ENCODE results near the gene CHN1.

CHN1 gene, protein sequence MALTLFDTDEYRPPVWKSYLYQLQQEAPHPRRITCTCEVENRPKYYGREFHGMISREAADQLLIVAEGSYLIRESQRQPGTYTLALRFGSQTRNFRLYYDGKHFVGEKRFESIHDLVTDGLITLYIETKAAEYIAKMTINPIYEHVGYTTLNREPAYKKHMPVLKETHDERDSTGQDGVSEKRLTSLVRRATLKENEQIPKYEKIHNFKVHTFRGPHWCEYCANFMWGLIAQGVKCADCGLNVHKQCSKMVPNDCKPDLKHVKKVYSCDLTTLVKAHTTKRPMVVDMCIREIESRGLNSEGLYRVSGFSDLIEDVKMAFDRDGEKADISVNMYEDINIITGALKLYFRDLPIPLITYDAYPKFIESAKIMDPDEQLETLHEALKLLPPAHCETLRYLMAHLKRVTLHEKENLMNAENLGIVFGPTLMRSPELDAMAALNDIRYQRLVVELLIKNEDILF

DNA sequence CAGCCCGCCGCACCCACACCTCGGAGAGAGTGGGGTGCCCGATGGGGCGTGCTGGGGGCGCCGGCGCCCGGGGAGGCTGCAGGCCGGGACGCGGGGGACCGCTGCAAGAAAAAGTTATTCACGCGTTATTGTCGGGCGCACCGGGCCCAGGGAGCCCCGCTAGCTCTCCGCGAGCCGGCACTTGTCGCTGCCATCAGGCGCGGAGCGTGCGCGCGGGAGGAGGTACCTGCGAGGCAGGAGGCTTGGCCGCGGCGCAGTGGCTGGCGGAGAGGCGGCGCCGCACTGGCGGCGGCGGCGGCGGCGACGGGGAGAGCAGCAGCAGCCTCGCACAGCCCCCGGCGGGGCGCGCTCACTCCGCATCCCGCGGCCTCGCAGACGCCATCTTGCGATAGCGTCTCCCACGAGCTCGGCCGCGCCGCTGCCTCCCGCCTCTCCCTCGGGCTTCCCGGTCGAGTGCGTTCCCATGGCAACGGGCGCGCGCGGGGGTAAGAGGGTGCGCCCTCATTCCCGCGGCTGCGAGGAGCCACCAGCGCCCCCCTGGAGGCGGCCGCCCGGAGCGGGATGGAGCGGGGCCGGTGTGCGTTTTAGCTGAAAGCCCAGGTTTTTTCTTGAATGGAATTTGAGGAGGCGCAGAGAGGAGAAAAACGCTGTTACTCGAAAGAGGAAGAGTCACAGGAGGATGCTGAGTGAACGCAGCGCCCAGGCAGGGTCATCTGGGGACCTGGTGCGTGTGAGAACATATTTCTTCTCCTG is at the start of gene CHN1:
CHN1 (minus strand) TSS at position 402 of the 753 bp plus-strand sequence. CDS start 469 bp downstream, outside the sequence.
- peak; percentile 36 for DNase-seq (ENCODE audit: low read depth)

DNA sequence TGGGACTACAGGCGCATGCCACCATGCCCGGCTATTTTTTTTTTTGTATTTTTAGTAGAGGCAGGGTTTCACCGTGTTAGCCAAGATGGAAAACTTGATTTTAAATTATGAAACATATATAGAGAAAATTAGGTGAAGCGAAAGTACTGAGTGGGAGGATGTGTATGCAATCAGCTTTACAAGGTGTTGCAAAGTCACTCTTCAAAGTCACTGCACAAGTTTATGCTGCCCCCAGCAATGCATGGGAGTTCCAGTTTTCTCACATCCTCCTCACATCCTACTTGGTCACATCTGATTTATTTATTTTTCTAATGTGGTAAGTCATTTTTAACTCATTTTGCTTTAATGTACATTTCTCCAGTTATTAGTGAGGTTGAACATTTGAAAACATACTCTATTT is 49.2 kb upstream of the CHN1 start:
- DNase-seq (ENCODE audit: low read depth): no peak

DNA sequence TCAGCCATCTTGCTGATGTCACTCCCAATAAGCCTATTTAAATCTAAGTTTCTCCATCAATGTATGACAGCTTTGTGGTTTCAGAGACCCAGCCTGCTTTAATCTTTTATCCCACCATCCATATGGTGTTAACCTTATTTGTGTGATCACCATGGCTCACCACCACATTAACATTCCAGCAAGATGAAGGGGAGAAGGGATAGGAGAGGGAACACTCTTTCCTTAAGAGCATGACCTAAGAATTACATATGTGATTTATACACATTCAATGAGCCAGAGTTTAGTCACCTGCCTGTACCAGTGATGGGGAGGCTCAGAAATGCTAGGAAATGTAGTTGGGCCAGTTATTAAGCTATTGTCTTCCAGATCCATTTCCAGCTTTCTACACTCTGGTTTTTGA is 44.5 kb upstream of the CHN1 start:
- DNase-seq (ENCODE audit: low read depth): no peak

DNA sequence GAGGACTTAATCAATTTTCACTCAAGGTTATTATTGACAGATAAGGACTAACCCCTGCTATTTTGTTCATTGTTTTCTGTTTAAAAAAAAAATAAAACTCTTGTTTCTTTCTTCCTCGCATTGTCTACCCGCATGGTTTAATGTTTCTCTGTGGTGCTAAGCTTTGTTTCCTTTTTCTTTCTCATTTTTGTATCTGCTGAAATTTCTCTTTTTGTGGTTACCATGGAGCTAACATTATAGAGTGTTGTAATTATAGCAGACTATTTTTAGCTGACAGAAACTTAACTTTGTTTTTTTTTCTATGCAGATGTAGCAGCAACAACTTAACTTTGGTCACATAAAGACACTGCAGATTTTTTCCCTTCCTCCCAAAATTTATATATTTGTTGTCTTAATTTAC is 43.1 kb upstream of the CHN1 start:
- no peak for DNase-seq (ENCODE audit: low read depth)

DNA sequence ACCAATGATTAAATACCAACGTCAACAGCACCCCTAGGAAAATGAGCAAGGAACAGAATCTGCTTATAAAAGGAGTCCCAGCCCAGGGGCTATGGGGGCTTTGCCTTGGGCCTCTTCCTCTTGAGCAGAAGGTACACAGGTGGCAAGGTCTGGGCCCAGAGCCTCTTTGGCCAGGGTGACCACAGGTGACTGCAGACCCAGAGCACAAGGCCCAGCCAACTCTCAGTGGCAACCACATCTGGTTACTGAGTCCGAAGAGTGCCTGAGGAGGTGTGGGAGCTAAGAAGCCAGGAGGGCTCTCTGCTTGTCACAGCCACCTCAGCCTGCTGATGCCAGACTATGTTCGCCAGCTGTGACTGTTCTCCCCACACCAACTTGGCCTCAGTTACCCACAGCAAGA is 34.3 kb upstream of the CHN1 start:
- DNase-seq (ENCODE audit: low read depth): no peak

DNA sequence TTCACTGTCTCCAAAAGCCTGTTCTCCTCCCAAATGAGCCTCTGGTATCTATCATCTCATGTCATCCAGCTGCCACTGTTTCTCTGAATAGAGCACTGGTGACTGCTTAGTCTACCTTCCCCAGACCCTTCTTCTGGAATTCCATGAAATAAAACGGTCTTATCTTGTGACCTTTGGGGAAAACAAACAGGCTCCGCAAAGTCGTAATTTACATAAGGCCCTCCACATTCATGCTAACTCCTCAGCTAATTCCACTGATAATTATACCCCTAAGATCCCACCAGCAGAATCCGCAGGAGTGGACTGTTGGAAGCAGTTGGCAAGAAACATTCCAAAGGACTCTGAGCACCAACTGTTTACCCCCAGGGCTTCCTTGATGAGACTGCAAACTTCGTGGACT is 33.9 kb upstream of the CHN1 start:
- no peak for DNase-seq (ENCODE audit: low read depth)

DNA sequence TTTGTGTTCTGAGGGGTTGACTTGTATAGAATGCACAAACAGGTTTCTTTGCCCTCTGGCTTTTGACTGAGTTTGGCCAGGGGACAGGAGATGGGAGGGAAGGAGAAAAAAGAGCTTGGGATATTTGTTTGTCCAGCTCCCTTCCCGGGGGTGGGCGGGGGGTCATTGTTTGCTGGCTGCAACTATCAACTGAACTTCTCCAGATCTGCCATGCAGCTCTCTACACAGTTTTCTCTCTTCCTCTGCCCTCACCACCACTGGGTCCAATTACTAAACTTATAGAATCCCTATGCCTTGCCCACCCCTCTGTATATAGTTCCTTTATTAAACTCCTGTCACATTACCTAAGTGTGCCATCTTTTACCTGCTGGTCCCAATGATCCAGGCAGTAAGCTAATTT is 32.8 kb upstream of the CHN1 start:
- DNase-seq (ENCODE audit: low read depth): no peak

DNA sequence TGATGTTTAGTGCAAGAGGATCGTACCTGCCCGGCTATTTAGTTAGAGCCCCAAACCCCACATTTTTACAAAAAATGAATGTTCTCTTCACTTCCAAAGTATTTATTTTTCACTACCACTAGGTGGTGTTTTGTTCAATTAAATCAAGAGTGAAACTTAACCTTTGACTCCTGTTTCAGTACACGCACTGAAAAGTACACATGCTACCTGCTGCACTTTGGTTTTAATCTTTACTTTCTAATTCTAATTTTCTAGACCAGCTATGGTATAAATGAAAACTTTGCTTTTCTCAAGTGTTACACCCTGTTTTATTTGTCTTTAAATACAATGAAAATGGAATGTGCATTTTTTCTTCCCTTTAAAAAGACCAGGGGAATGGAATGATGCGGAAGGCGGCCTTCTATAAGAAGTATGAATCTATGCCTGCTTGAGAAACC is 31.4 kb upstream of the CHN1 start:
- DNase-seq (ENCODE audit: low read depth): peak; percentile 5

DNA sequence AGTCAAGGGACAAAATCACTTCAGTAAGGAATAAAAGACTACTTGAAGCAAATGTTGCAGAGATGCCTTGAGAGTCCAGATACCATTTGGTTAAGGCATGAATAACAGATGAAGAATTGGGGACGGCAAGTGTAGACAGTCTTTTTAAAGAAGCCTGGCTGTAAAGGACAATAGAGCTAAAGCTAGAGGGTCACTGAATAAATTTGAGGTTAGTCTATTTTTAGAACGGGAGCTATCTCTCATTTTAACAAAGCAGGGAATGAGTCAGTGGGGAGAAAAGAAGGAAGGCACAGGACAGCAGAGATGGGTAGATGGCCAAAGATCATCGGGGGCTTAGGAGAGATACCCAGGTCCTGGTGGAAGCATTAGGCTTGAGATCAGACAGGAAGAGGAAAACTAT is 30.6 kb upstream of the CHN1 start:
- no peak for DNase-seq (ENCODE audit: low read depth)

DNA sequence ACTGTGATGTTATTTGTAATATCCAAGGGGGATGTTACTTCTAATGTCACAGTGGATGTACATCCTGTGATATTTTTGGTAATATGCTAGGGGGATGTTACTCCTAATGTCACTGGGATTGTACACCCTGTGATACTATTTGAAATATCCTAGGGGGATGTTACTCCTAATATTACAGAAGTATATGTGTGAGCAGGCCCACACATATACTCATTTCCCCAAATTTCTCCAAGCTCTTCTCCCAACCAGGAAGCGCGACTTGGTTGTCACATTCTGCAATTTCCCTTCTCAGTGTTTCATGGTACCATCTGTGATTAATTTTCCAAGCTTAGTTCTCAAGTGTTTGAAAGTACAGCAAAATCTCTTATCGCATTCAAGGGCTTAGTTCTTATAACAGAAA is 29.5 kb upstream of the CHN1 start:
- no peak for DNase-seq (ENCODE audit: low read depth)

DNA sequence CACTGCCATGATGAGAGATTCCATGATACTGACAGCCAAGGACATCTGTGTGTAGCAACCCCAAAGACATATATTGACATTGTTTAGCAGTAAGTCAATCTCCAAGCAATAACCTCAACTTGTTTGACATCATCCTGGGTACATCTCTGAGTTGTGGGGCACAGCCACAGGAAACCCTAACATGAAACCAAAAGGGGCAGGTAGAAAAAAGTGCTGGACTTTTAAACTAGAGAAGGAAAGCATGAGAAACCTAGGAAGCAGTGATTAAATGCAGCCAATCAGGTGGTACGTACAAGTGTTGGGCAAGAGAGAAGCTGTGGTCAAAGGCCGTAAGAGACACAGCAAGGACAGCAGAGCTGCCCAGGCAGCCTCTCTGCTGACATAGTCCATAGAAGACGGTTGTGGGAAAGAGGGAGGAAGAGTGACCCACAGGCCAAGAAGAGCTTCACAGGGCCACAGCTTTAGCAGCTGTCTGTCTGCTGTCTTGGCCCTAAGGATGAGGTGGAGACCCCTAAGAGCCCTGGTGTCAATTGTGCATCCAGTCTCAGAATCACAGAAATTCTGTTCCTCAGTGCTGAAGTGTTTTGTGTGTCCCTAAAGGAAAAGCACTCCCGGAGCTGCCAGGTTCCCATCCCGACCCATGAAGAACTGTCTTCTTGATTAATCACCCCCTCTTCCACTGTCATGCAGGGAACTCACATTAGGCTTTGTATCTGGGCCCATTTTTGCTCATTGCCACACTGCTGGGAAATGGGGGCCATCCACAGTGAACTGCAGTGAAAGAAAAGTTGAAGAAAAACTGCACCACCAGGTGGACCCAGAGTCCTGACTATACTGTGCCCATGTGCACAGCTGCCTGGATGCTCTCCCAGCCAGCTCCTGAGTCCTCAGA is 25.4 kb upstream of the CHN1 start:
- no peak for DNase-seq (ENCODE audit: low read depth)

DNA sequence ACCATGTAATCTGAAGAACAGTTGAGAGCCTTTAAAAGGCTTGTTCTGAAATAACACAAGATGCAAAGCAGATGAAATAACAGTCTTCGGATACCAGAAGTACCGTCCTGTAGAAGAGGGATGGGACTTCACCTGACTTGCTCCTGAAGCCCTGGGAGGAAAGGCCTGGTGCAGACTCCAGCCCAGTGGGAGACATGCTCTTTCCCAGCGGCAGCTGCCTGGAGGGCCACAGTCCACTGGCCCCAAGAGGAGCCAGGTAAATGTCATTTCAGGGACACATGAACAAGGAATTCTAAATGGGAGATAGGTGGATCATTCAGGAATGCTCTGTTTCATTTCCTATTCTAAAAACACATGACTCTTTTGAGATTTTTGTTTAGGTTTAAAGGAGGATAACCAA is 22.6 kb upstream of the CHN1 start:
- no peak for DNase-seq (ENCODE audit: low read depth)

DNA sequence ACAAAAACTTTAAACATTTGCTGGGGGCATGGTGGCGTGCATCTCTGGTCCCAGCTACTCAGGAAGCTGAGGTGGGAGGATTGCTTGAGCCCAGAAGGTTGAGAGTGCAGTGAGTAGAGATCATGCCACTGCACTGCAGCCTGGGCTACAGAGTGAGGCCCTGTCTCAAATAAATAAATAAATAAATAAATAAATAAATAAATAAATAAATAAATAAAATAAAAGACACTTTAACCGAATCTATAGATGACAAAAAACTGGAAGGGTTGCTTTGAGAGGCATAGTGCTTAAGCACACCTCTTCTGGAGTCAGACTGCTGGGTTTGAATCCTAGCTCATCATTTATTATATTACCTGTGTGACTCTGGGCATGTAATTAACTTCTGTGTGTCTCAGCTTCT is 21.2 kb upstream of the CHN1 start:
- DNase-seq (ENCODE audit: low read depth): no peak

DNA sequence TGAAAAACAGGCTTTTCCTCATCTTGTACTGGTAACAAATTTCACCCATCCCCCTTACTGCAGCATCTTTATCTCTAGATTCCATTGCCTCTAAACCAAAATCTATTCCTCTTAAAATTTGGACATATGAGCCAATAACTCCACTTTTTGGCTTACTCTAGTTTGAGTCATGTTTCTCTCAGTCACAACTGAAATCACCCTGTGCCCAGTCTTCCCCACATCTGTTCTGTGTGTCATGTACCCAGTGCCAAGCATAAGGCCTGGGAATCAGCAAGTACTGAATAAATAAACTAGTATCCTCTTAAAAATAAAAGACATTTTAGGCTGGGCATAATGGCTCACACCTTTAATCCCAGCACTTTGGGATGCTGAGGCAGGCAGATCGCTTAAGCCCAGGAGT is 20.8 kb upstream of the CHN1 start:
- DNase-seq (ENCODE audit: low read depth): no peak

DNA sequence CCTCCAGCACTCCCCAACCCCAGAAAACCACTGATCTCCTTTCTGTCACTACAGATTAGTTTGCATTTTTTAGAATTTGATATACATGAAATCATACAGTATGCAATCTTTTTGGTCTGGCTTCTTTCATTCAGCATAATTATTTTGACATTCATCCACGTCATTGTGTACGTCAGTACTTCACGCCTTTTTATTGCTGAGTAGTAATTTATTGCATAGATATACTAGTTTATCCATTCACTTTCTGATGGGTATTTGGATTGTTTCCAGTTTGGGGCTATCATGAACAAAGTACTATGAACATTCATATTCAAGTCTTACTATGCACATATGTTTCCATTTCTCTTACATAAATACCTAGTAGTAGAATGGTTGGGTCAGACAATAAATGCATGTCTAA is 20.1 kb upstream of the CHN1 start:
- DNase-seq (ENCODE audit: low read depth): no peak

DNA sequence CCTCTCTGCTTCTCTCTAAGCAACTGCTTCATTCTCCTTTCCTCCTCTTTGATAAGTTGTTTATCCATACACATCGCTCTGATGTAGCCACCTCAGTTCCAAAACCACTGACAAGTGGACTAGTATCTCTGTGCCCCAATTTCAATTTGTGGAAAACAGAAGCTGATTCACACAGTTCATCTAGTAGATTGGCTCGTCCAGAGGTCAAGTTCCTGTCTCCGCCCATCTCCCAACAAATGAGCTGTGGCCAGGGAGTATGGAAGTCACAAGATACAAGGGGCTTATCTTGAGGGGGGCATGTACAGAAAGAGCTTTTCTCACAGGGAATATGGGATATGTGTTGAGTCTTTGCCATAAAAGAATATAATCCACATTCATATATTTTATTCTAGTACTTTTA is 17.7 kb upstream of the CHN1 start:
- no peak for DNase-seq (ENCODE audit: low read depth)

DNA sequence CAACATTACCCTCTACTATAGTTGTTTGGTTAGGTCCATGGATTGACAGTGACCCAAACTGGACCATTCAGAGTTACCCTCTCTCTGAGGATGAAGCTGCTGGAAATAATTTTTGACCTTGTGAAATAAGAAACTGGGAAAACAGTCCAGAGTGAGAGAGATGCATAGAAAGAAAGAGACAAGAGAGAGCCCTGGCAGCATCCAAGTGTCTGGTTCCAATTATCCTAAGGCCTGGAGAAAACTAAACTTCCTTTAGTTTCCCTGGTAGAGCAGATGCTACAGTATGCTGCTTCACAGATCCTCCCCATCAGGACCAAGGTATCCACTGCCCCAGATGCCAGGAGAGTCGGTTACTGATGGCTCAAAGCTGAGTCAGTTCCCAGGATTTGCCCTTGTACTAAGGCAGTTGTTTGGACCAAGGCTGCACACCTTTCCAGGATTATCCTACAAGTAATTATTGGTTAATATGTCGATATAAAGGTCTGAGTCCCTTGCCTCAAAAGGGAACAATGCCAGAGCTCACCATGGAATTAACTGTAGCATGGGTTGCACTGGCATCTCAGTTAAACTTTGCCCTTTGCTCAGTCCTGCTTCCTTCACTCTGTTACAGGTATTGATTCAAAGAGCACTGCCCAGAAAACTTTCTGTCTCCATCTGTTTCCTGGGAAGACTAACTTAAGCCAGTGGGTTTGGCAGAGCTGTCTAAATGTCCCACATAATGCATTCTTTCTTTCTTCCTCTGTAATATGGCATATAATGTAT is 14.6 kb upstream of the CHN1 start:
- DNase-seq (ENCODE audit: low read depth): no peak

DNA sequence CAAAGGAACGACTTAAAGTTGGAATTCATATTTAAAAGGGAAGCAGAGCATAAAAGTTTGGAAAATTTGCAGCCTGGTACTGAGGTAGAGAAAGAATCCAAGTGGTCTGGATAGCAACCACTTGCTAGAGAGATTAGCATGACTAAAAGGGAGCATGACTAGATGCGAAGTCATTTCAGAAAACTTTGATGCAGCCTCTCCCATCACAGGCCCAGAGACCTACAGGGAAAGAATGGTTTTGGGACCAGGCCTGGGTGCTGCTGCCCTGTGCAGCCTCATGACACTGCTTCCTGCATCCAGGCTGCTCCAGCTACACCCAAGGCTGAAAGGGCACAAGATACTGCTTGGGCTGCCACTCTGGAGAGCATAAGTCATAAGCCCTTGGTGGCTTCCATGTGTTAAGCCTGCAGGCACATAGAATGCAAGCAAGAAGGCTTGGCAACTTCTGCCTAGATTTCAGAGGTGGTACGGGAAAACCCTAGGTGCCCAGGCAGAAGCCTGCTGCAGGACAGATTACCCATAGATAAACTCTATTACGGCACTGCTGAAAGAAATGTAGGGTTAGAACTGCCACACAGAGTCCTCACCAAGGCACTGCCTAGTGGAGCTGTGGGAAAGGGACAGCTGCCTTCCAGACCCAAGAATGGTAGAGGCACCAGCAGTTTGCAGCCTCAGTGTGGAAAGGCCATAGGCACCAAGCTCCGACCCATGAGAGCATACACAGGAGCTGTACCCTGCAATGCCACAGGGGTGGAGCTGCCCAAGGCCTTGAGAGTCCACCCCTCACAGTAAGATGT is 12.6 kb upstream of the CHN1 start:
- no peak for DNase-seq (ENCODE audit: low read depth)

DNA sequence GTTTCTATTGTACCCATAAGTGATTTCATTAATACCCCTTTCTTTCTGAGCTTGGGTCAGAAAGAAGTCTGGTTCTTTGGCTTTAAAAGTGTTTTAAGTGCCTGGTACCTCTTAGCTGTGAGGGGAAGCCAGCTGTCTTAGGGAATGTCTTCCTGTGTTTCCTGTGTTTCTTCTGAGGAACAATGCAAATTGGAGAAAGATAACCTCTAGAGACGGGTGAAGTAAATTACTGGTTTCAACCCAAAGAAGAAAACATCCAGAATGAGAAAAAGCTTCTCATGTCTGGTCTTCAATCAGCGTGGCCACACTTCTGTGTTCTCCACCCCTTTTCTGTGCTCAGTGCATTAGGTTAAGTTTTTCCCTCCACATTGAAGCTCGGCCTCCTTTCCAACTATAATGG is 10.2 kb upstream of the CHN1 start:
- DNase-seq (ENCODE audit: low read depth): no peak

DNA sequence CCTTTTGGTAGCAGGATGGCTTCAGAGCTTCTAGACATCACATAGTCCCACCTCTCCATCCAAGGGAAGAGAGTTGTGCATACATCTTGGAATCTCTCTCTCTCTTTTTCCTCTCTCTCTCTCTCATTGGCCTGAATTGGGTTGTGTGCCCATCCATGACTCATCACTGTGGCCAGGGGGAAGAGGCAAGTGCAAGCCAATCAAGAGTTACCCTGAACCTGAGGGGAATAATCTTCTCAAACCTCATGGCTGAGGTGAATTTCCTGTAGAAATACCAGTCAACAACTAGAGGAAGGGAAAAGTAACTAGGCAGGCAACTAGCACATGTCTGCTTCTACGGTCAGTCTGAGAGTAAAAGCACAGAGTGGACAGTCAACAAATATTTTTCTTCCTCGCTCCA is 7.3 kb upstream of the CHN1 start:
- DNase-seq (ENCODE audit: low read depth): no peak

DNA sequence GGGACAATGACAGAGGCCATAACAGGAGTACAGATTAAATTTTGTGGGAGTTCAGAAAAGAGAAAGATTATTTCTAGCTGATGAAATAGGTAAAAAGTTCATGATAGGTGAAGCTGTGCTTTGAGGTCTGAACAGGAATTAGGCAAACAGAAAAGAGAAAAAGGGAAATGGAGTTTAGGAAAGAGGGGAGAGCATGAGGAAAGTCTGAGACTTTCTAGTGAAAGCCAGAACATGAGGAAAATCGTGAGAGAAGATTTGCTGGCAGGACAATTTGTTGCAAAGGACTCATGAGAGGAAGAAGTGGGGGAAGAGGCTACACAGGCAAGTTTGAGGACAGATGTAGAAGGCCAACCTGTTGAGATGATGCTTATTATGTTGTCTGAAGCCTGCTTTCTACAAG is 6.3 kb upstream of the CHN1 start:
- DNase-seq (ENCODE audit: low read depth): no peak
